A549 (cell line): ENCODE data around the gene INPP5F.

ENCODE experiments used
- CTCF ChIP-seq: fragments of >200 bp; sonication (Bioruptor Twin); formaldehyde crosslinking; IDR thresholded peaks from 3 replicates; pipeline ENCODE4 v1.5.1; 2016
- MAX ChIP-seq: IDR thresholded peaks from 2 replicates; pipeline ENCODE4 v1.6.1; 2012
- NFE2L2 ChIP-seq: fragments of 150-350 bp; conservative IDR thresholded peaks from 2 replicates; pipeline ENCODE4 v1.6.1; 2014; ENCODE audit warnings: low read length
- REST ChIP-seq: fragments of 200-600 bp; sonication (generic); IDR thresholded peaks from 2 replicates; pipeline ENCODE4 v1.6.1; 2016; ENCODE audit warnings: antibody characterized with exemption, mild to moderate bottlenecking, moderate library complexity
- TP53 ChIP-seq: fragments of 250-450 bp; sonication (Bioruptor Pico); IDR thresholded peaks from 2 replicates; pipeline ENCODE4 v1.5.0; 2021; ENCODE audit warnings: mild to moderate bottlenecking, moderate library complexity

GRCh38 chr10:119742947-119743648 lies 17.2 kb downstream of the INPP5F start:
- TF ChIP-seq TP53 (CRISPR knock-in tag) (no peak), CTCF (no peak), MAX (no peak), NFE2L2 (no peak), REST (no peak)
